H1 (cell line): ENCODE measurements around the gene SHC1. TPM values are rescaled to one million over a fixed set of nuclear protein-coding genes. Genes with fewer than 3 reads are reported as not detected.
A peak's percentile ranks its signal among the peaks of the same experiment; 100 is the strongest.

Experiments
- CTCF ChIA-PET: fragments of 300-600 bp; sonication (Branson Sonifier 250); formaldehyde crosslinking; loops from one replicate; lab custom pipeline; 2021; ENCODE audit not compliant: partially characterized antibody; lab: Charles Lee
- POLR2A ChIA-PET: fragments of 300-600 bp; sonication (Branson Sonifier 250); formaldehyde crosslinking; loops from one replicate; lab custom pipeline; 2021; ENCODE audit warnings: inconsistent platforms; ENCODE audit not compliant: partially characterized antibody; lab: Charles Lee
- DNase-seq, 2 experiments: peaks; one replicate each; pipeline versions ENCODE4 v3.0.0 to v3.0.0-alpha.2; 2010 to 2022; ENCODE audit warnings: low spot score in 2 of 2, low read depth in 1 of 2, mixed read lengths in 1 of 2
- FAIRE-seq: peaks from 2 replicates; lab custom pipeline; 2011; peaks lifted over from hg19 to GRCh38; lab: Jason Lieb, UNC
- H2AFZ ChIP-seq: 2 replicates; pipeline ENCODE4 v1.8.1; 2012; ENCODE audit warnings: low read length, inconsistent platforms
- H2AK5ac ChIP-seq: 2 replicates; pipeline ENCODE4 v1.6.1; 2013; ENCODE audit warnings: low read depth, low read length
- H2BK120ac ChIP-seq: replicated peaks from 2 replicates; pipeline ENCODE3; 2013; ENCODE audit warnings: low read depth, low read length, inconsistent platforms
- H2BK12ac ChIP-seq: 2 replicates; pipeline ENCODE4 v1.6.1; 2013; ENCODE audit warnings: low read depth, low read length
- H2BK15ac ChIP-seq: 2 replicates; pipeline ENCODE4 v1.6.1; 2013; ENCODE audit warnings: low read length
- H2BK20ac ChIP-seq: 2 replicates; pipeline ENCODE4 v1.6.1; 2013; ENCODE audit warnings: low read length
- H2BK5ac ChIP-seq: 2 replicates; pipeline ENCODE4 v1.6.1; 2013; ENCODE audit warnings: low read depth, low read length
- H3K14ac ChIP-seq: 2 replicates; pipeline ENCODE4 v1.6.1; 2013; ENCODE audit warnings: inconsistent platforms; ENCODE audit not compliant: insufficient read length
- H3K18ac ChIP-seq: 2 replicates; pipeline ENCODE4 v1.6.1; 2013; ENCODE audit warnings: low read length; ENCODE audit errors: extremely low read depth
- H3K23ac ChIP-seq: 2 replicates; pipeline ENCODE4 v1.6.1; 2013; ENCODE audit warnings: inconsistent platforms; ENCODE audit not compliant: insufficient read length
- H3K23me2 ChIP-seq: 2 replicates; pipeline ENCODE4 v1.6.1; 2013; ENCODE audit warnings: low read depth, low read length
- H3K27ac ChIP-seq: 2 replicates; pipeline ENCODE4 v1.6.1; 2011; ENCODE audit warnings: low read depth, low read length, inconsistent platforms
- H3K27me3 ChIP-seq, 4 experiments: replicated peaks in 1 of 4; 1 replicate in 1 of 4; 2 replicates in 3 of 4; pipeline versions ENCODE4 v1.6.1 to v1.8.1; 2011 to 2013; ENCODE audit warnings: low read length in 3 of 4, mild to moderate bottlenecking in 3 of 4, inconsistent platforms in 2 of 4, mixed read lengths in 2 of 4, moderate library complexity in 1 of 4; ENCODE audit not compliant: control insufficient read depth in 3 of 4, insufficient read depth in 3 of 4; ENCODE audit errors: extremely low read depth in 1 of 4
- H3K36me3 ChIP-seq, 4 experiments: 2 replicates each; pipeline versions ENCODE4 v1.6.1 to v1.8.1; 2011 to 2013; ENCODE audit warnings: mild to moderate bottlenecking in 4 of 4, low read length in 3 of 4, moderate library complexity in 2 of 4, control low read depth in 1 of 4, inconsistent platforms in 1 of 4; ENCODE audit not compliant: insufficient read depth in 4 of 4, control insufficient read depth in 2 of 4
- H3K4ac ChIP-seq: replicated peaks from 2 replicates; pipeline ENCODE3; 2013; ENCODE audit warnings: low read length, low read depth, mixed read lengths, inconsistent platforms; ENCODE audit not compliant: insufficient read length
- H3K4me1 ChIP-seq, 4 experiments: replicated peaks in 1 of 4; 1 replicate in 1 of 4; 2 replicates in 3 of 4; pipeline versions ENCODE4 v1.6.1 to v1.8.1; 2011 to 2013; ENCODE audit warnings: low read length in 3 of 4, inconsistent platforms in 2 of 4, mixed read lengths in 1 of 4; ENCODE audit not compliant: insufficient read depth in 4 of 4, control insufficient read depth in 3 of 4
- H3K4me2 ChIP-seq, 2 experiments: 2 replicates each; pipeline versions ENCODE4 v1.6.1 to v1.8.1; 2011 to 2013; ENCODE audit warnings: low read depth in 2 of 2, low read length in 2 of 2, control low read depth in 1 of 2, inconsistent platforms in 1 of 2, mild to moderate bottlenecking in 1 of 2; ENCODE audit not compliant: insufficient read depth in 1 of 2
- H3K4me3 ChIP-seq, 4 experiments: fragments of 200-600, 300-600 bp in 1 of 4; sonication (generic), shearing (Covaris generic), sonication (Bioruptor Twin) in 1 of 4; 2 replicates each; pipeline versions ENCODE4 v1.5.1 to v1.8.1; 2011 to 2016; ENCODE audit warnings: low read length in 4 of 4, low read depth in 3 of 4, control low read depth in 2 of 4, inconsistent platforms in 2 of 4, mild to moderate bottlenecking in 2 of 4, mixed read lengths in 1 of 4, moderate library complexity in 1 of 4; ENCODE audit not compliant: insufficient read depth in 2 of 4; ENCODE audit errors: extremely low read depth in 1 of 4
- H3K56ac ChIP-seq: replicated peaks from 2 replicates; pipeline ENCODE3; 2013; ENCODE audit warnings: low read depth, mild to moderate bottlenecking, mixed read lengths, low read length, inconsistent platforms; ENCODE audit not compliant: insufficient read length
- H3K79me1 ChIP-seq: 2 replicates; pipeline ENCODE4 v1.6.1; 2013; ENCODE audit warnings: low read depth, low read length, control low read depth
- H3K79me2 ChIP-seq, 2 experiments: 2 replicates each; pipeline versions ENCODE4 v1.6.1 to v1.8.1; 2012 to 2013; ENCODE audit warnings: low read length in 2 of 2, mild to moderate bottlenecking in 2 of 2, inconsistent platforms in 1 of 2; ENCODE audit not compliant: insufficient read depth in 2 of 2, control insufficient read depth in 1 of 2
- H3K9ac ChIP-seq, 4 experiments: replicated peaks in 1 of 4; 1 replicate in 1 of 4; 2 replicates in 3 of 4; pipeline versions ENCODE4 v1.6.1 to v1.8.1; 2011 to 2013; ENCODE audit warnings: low read depth in 3 of 4, low read length in 3 of 4, control low read depth in 2 of 4, mild to moderate bottlenecking in 2 of 4, moderate library complexity in 2 of 4, inconsistent platforms in 1 of 4; ENCODE audit errors: extremely low read depth in 1 of 4
- H3K9me3 ChIP-seq, 2 experiments: 2 replicates each; pipeline versions ENCODE4 v1.6.1 to v1.8.1; 2012 to 2013; ENCODE audit warnings: mild to moderate bottlenecking in 2 of 2, moderate library complexity in 2 of 2, control low read depth in 1 of 2, inconsistent platforms in 1 of 2, low read depth in 1 of 2, low read length in 1 of 2, mixed read lengths in 1 of 2; ENCODE audit not compliant: insufficient read depth in 2 of 2
- H4K20me1 ChIP-seq, 2 experiments: replicated peaks in 1 of 2; 2 replicates each; pipeline versions ENCODE3 to v1.8.1; 2011 to 2013; ENCODE audit warnings: inconsistent platforms in 2 of 2, low read length in 2 of 2, mild to moderate bottlenecking in 1 of 2; ENCODE audit not compliant: insufficient read depth in 2 of 2, control insufficient read depth in 1 of 2
- H4K5ac ChIP-seq: 2 replicates; pipeline ENCODE4 v1.6.1; 2013; ENCODE audit warnings: low read length, low read depth, mixed read lengths, inconsistent platforms; ENCODE audit not compliant: insufficient read length
- H4K8ac ChIP-seq: 2 replicates; pipeline ENCODE4 v1.8.0; 2013; ENCODE audit warnings: mild to moderate bottlenecking, moderate library complexity, low read length, inconsistent platforms; ENCODE audit not compliant: insufficient read depth; ENCODE audit errors: extremely low read depth
- H4K91ac ChIP-seq: replicated peaks from 2 replicates; pipeline ENCODE3; 2013; ENCODE audit warnings: low read length, mixed read lengths, inconsistent platforms; ENCODE audit not compliant: insufficient read length
- RAD21 ChIP-seq, 2 experiments: IDR thresholded peaks in 1 of 2; conservative IDR thresholded peaks in 1 of 2; 2 replicates each; pipeline ENCODE4 v1.6.1; 2011; ENCODE audit warnings: low read depth in 2 of 2, low read length in 2 of 2, improper control_type of control experiment in 1 of 2, inconsistent platforms in 1 of 2, mild to moderate bottlenecking in 1 of 2, moderate library complexity in 1 of 2
- SIX5 ChIP-seq: IDR thresholded peaks from 2 replicates; pipeline ENCODE4 v1.6.1; 2011; ENCODE audit warnings: mild to moderate bottlenecking, low read depth, low read length
- TCF12 ChIP-seq: IDR thresholded peaks from 2 replicates; pipeline ENCODE4 v1.6.1; 2011; ENCODE audit warnings: low read depth, mild to moderate bottlenecking, low read length
- USF2 ChIP-seq: IDR thresholded peaks from 2 replicates; pipeline ENCODE4 v1.6.1; 2011; ENCODE audit warnings: low read length, improper control_type of control experiment
- WGBS, 2 experiments: shearing (Covaris generic) in 1 of 2; methylation state at CpG; one replicate each; pipeline versions ENCODE4 v1.1.6 to v1.1.7; 2013 to 2015; ENCODE audit warnings: low lambda C conversion rate in 2 of 2, mixed read lengths in 2 of 2, inconsistent platforms in 1 of 2, low coverage in 1 of 2, missing lambda C conversion rate in 1 of 2; ENCODE audit not compliant: insufficient replicate concordance in 2 of 2, insufficient coverage in 1 of 2, insufficient read length in 1 of 2; ENCODE audit errors: extremely low coverage in 1 of 2, missing lambda C conversion rate in 1 of 2; 5-methylcytosine and 5-hydroxymethylcytosine counted together
- polyA plus RNA-seq, 7 experiments: library from polyadenylated mRNA; depleted of rRNA in 3 of 7; stranded (reverse) in 5 of 7; unstranded in 2 of 7; fragments of >200 nt in 5 of 7; fragments of 200-250 nt in 2 of 7; gene quantifications; 1 replicate in 5 of 7; 2 replicates in 1 of 7; 4 replicates in 1 of 7; pipeline versions ENCODE4 v1.2.1 to v1.2.3, GENCODE V29; 2011 to 2013; ENCODE audit warnings: missing spikeins in 2 of 7, mixed read lengths in 2 of 7
- total RNA-seq: library from RNA; stranded (reverse); fragmentation: NEBNext Ultra II Directional; extraction: Animal tissue kit (Norgen Biotek cat#: 25700); gene quantifications from 2 replicates; pipeline ENCODE4 v1.2.1, GENCODE V29; 2021

Gene SHC1
- total and polyA plus RNA-seq, 2 of the 8 experiments (the other 6 are each of a cell fraction or from before 2014, with no cell fraction given): 177 to 212 TPM

- Histone ChIP-seq H2BK120ac (no peak overlapping the region), H2BK5ac (no peak overlapping the region), H4K91ac (no peak overlapping the region), H3K9ac (no peak overlapping the region), H2BK15ac (no peak overlapping the region), H4K5ac (no peak overlapping the region), H3K4me3 (no peak overlapping the region), H2AK5ac (no peak overlapping the region), H3K56ac (no peak overlapping the region), H3K4me2 (no peak overlapping the region), H2AFZ (no peak overlapping the region), H4K8ac (peak overlapping the region; percentile 45; the same call in 1 of the 2 replicates), H2BK20ac (no peak overlapping the region), H3K23ac (no peak overlapping the region), H4K20me1 (peaks cover 1 to 8% of the 10 kb centered on the region in 2 experiments), H3K79me1 (0 out of 2 replicates have a peak, but pooled peaks cover 6% of the 10 kb centered on the region), H3K23me2 (peaks cover 5% of the 10 kb centered on the region), H2BK12ac (no peak overlapping the region), H3K36me3 (peaks cover 0 to 4% (median 0%) of the 10 kb centered on the region in 4 experiments; a peak in 1 of 8 replicates), H3K14ac (no peak overlapping the region), H3K18ac (no peak overlapping the region), H3K27ac (no peak overlapping the region), H3K27me3 (no peaks in the 10 kb centered on the region; a peak in 1 of 7 replicates), H3K4ac (no peak overlapping the region), H3K79me2 (peaks cover 0 to 3% of the 10 kb centered on the region in 2 experiments; a peak in 2 of 4 replicates), H3K4me1 (peaks cover 0 to 27% (median 6%) of the 10 kb centered on the region in 4 experiments; a peak in 6 of 7 replicates), H3K9me3 (no peaks in the 10 kb centered on the region)
- DNase-seq (no peak), FAIRE-seq (no peak)
- POLR2A ChIA-PET: interaction anchor here (0.8 to 18.6 kb wide), 7 partner anchors 8 to 32 kb away, joined by 3 to 662 read pairs (median 6); partner anchors contain the start of genes CKS1B, FLAD1, LENEP and PMVK
- 90% methylated on average over 15 of the region's 15 CpGs; no CpG with 5 or more reads in 1 of the 2 experiments for whole genome bisulfite sequencing, 2 experiments
- CTCF ChIA-PET: interaction anchor here (0.8 to 9.8 kb wide), 7 partner anchors 16 to 179 kb away, joined by 3 to 132 read pairs (median 3); partner anchors contain the start of genes LENEP, PMVK and SHC1
- TF ChIP-seq USF2 (no peak), TCF12 (no peak), RAD21 (IDR thresholded peaks at IDR 0.05 in 1 of 2, conservative IDR thresholded peaks at IDR 0.05 in 1 of 2; ENCODE audit: low read depth in 2 of 2, low read length in 2 of 2) (no peak), SIX5 (no peak)
These were observed 18.5 kb downstream of the SHC1 start for GRCh38 chr1:154951901-154952657.
